ENCODE measurements around the gene POU3F4. TPM values are rescaled to one million over a fixed set of nuclear protein-coding genes. Genes with fewer than 3 reads are reported as not detected.

The POU3F4 gene
- total RNA-seq (2022; extraction: Qiagen RNA extraction) = not detected in 5 replicates

DNA sequence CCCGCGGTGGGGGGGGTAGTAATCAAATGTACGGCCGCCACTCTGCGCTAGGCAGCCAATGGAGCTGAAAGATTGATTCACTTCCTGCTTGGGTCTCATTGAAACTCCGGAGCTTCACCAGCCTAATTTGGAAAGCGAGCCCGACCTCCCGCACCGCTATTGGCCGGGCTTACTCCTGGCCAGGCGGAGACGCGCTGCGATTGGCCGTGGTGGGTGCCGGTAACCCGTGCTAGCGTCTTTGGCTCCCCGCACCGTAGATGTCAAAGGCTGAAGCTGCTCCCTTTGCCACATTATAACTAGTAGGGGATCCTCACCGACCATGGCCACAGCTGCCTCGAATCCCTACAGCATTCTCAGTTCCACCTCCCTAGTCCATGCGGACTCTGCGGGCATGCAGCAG lies at the start of gene POU3F4:
POU3F4 (plus strand) TSS at position 285 of the 400 bp plus-strand sequence; CDS start at position 320, 35 bp downstream.

